ENCODE data around the gene FOXM1.

DNA sequence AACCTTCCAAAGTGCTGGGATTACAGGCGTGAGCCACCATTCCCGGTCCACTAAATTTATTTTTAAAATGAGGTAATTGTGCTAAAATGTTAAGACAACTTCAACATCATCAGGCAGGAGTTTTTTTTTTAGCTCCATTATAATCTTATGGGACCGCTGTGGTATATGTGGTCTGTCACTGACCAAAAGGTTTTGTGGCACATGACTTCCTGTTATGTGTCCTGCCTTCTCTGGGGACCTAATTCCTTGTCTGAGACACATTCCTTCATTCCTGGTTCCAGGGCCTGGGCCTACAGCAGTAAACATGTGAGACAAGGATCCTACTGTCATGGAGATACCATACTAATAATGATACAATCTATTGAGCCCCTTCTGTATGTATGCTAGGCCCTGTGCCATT is 25.0 kb downstream of the FOXM1 start:
- TF ChIP-seq, protein P1, sequence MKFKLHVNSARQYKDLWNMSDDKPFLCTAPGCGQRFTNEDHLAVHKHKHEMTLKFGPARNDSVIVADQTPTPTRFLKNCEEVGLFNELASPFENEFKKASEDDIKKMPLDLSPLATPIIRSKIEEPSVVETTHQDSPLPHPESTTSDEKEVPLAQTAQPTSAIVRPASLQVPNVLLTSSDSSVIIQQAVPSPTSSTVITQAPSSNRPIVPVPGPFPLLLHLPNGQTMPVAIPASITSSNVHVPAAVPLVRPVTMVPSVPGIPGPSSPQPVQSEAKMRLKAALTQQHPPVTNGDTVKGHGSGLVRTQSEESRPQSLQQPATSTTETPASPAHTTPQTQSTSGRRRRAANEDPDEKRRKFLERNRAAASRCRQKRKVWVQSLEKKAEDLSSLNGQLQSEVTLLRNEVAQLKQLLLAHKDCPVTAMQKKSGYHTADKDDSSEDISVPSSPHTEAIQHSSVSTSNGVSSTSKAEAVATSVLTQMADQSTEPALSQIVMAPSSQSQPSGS (CRISPR knock-in tag; IDR thresholded peaks at IDR 0.05) = no peak
- TF ChIP-seq POLR2AphosphoS5 (IDR thresholded peaks at IDR 0.05; ENCODE audit: low read depth, low read length) = no peak
- TF ChIP-seq ZFP41 (CRISPR knock-in tag; IDR thresholded peaks at IDR 0.05; ENCODE audit: borderline replicate concordance) = no peak
- TF ChIP-seq TEAD2 (CRISPR knock-in tag; IDR thresholded peaks at IDR 0.05) = no peak
- no peak for TF ChIP-seq NR2F1 (CRISPR knock-in tag; IDR thresholded peaks at IDR 0.05)
- TF ChIP-seq ZNF446 (CRISPR knock-in tag; IDR thresholded peaks at IDR 0.05) = no peak
- TF ChIP-seq NFE2L1 (CRISPR knock-in tag; IDR thresholded peaks at IDR 0.05; ENCODE audit: borderline replicate concordance) = no peak
- TF ChIP-seq, protein P2, sequence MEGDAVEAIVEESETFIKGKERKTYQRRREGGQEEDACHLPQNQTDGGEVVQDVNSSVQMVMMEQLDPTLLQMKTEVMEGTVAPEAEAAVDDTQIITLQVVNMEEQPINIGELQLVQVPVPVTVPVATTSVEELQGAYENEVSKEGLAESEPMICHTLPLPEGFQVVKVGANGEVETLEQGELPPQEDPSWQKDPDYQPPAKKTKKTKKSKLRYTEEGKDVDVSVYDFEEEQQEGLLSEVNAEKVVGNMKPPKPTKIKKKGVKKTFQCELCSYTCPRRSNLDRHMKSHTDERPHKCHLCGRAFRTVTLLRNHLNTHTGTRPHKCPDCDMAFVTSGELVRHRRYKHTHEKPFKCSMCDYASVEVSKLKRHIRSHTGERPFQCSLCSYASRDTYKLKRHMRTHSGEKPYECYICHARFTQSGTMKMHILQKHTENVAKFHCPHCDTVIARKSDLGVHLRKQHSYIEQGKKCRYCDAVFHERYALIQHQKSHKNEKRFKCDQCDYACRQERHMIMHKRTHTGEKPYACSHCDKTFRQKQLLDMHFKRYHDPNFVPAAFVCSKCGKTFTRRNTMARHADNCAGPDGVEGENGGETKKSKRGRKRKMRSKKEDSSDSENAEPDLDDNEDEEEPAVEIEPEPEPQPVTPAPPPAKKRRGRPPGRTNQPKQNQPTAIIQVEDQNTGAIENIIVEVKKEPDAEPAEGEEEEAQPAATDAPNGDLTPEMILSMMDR (CRISPR knock-in tag; IDR thresholded peaks at IDR 0.05) = no peak
- no peak for TF ChIP-seq ZNF550 (CRISPR knock-in tag; IDR thresholded peaks at IDR 0.05; ENCODE audit: borderline replicate concordance)
